HG02678 (cell line): ENCODE data around the gene ZMYM3.

Experiments
- ATAC-seq: cut with Tn5 transposase; IDR thresholded peaks from one replicate; pipeline ENCODE4 v1.9.1; 2021; ENCODE audit warnings: mild to moderate bottlenecking, moderate library complexity; ENCODE audit not compliant: unreplicated experiment

ZMYM3 gene

GRCh38 chrX:71214604-71215337 lies 39.2 kb downstream of the ZMYM3 start:
- no peak for ATAC-seq

GRCh38 chrX:71214152-71214551 lies 39.8 kb downstream of the ZMYM3 start:
- no peak for ATAC-seq

GRCh38 chrX:71212536-71212935 lies 41.4 kb downstream of the ZMYM3 start:
- no peak for ATAC-seq

GRCh38 chrX:71210816-71211215 lies 43.1 kb downstream of the ZMYM3 start:
- ATAC-seq, result no peak

- ATAC-seq, result no peak
These were observed 54.5 kb downstream of the ZMYM3 start for GRCh38 chrX:71199252-71200008.

- ATAC-seq, result peak; percentile 82
These were observed 55.9 kb downstream of the ZMYM3 start for GRCh38 chrX:71198066-71198465.

GRCh38 chrX:71195964-71196649 lies 57.8 kb downstream of the ZMYM3 start:
- ATAC-seq, result peak; percentile 60

GRCh38 chrX:71191248-71191647 lies 62.7 kb downstream of the ZMYM3 start:
- no peak for ATAC-seq
